GOT3 (cell line): ENCODE measurements around the gene MAB21L1.

Experiments
- DNase-seq: peaks from one replicate; lab custom pipeline; 2025; ENCODE audit warnings: mixed read lengths; lab: John Stamatoyannopoulos, UW

The MAB21L1 gene

GRCh38 chr13:35479706-35480105, 3.2 kb upstream of the MAB21L1 start:
- no peak for DNase-seq

GRCh38 chr13:35479038-35479492, 2.6 kb upstream of the MAB21L1 start:
- no peak for DNase-seq

- DNase-seq: no peak
Observed at GRCh38 chr13:35478271-35479037, 2.0 kb upstream of the MAB21L1 start.

GRCh38 chr13:35477386-35477946, 977 bp upstream of the MAB21L1 start:
- DNase-seq: no peak

GRCh38 chr13:35475212-35475959, 1.1 kb downstream of the MAB21L1 start:
- no peak for DNase-seq

GRCh38 chr13:35474496-35475211, 1.8 kb downstream of the MAB21L1 start:
- no peak for DNase-seq

- no peak for DNase-seq
Observed at GRCh38 chr13:35473802-35474201, 2.7 kb downstream of the MAB21L1 start.

- no peak for DNase-seq
Observed at GRCh38 chr13:35473206-35473775, 3.2 kb downstream of the MAB21L1 start.

GRCh38 chr13:35472323-35472881, 4.1 kb downstream of the MAB21L1 start:
- no peak for DNase-seq

GRCh38 chr13:35471706-35472322, 4.7 kb downstream of the MAB21L1 start:
- no peak for DNase-seq

- DNase-seq: no peak
Observed at GRCh38 chr13:35470671-35471661, 5.5 kb downstream of the MAB21L1 start.

GRCh38 chr13:35469806-35470525, 6.5 kb downstream of the MAB21L1 start:
- no peak for DNase-seq

GRCh38 chr13:35468195-35468594, 8.3 kb downstream of the MAB21L1 start:
- no peak for DNase-seq

GRCh38 chr13:35465371-35465770, 11.1 kb downstream of the MAB21L1 start:
- DNase-seq: no peak

- no peak for DNase-seq
Observed at GRCh38 chr13:35460061-35460460, 16.4 kb downstream of the MAB21L1 start.

GRCh38 chr13:35457258-35457657, 19.2 kb downstream of the MAB21L1 start:
- no peak for DNase-seq

- no peak for DNase-seq
Observed at GRCh38 chr13:35455022-35455421, 21.5 kb downstream of the MAB21L1 start.

GRCh38 chr13:35449821-35450220, 26.7 kb downstream of the MAB21L1 start:
- DNase-seq: no peak

GRCh38 chr13:35448465-35448864, 28.0 kb downstream of the MAB21L1 start:
- no peak for DNase-seq
